GM19193 (cell line): ENCODE data around the gene TRPV6.

Source experiments
- POLR2A ChIP-seq: IDR thresholded peaks from 4 replicates; pipeline ENCODE4 v1.6.1; 2011; ENCODE audit not compliant: insufficient read depth, insufficient read length; ENCODE audit errors: extremely low read depth

The TRPV6 gene

GRCh38 chr7:142870147-142870559 is 15.4 kb downstream of the TRPV6 start:
- no peak for TF ChIP-seq POLR2A

- TF ChIP-seq POLR2A = no peak
These were observed 16.1 kb downstream of the TRPV6 start for GRCh38 chr7:142869434-142869833.

- TF ChIP-seq POLR2A = no peak
These were observed 16.5 kb downstream of the TRPV6 start for GRCh38 chr7:142868986-142869415.

GRCh38 chr7:142868188-142868985 is 17.2 kb downstream of the TRPV6 start:
- TF ChIP-seq POLR2A = no peak

GRCh38 chr7:142867398-142868187 is 18.0 kb downstream of the TRPV6 start:
- TF ChIP-seq POLR2A = no peak

GRCh38 chr7:142867097-142867378 is 18.5 kb downstream of the TRPV6 start:
- no peak for TF ChIP-seq POLR2A

- TF ChIP-seq POLR2A = no peak
These were observed 19.0 kb downstream of the TRPV6 start for GRCh38 chr7:142866361-142867096.

- TF ChIP-seq POLR2A = no peak
These were observed 19.8 kb downstream of the TRPV6 start for GRCh38 chr7:142865766-142866165.

- TF ChIP-seq POLR2A = no peak
These were observed 20.4 kb downstream of the TRPV6 start for GRCh38 chr7:142864980-142865747.

- no peak for TF ChIP-seq POLR2A
These were observed 21.5 kb downstream of the TRPV6 start for GRCh38 chr7:142863891-142864685.

- no peak for TF ChIP-seq POLR2A
These were observed 22.7 kb downstream of the TRPV6 start for GRCh38 chr7:142862786-142863400.

GRCh38 chr7:142862351-142862750 is 23.2 kb downstream of the TRPV6 start:
- TF ChIP-seq POLR2A = no peak

- no peak for TF ChIP-seq POLR2A
These were observed 24.6 kb downstream of the TRPV6 start for GRCh38 chr7:142860968-142861367.
